HG03108 (cell line): Measurements from ENCODE around the gene MARCHF5.
"Not testable (repeated sequence)": the region's sequence is repeated elsewhere in the genome, so short reads cannot be mapped to it uniquely, and the experiment has no call there.

ENCODE experiments used
- ATAC-seq: cut with Tn5 transposase; IDR thresholded peaks from one replicate; pipeline ENCODE4 v1.9.1; 2021; ENCODE audit warnings: moderate library complexity; ENCODE audit not compliant: unreplicated experiment

The MARCHF5 gene

GRCh38 chr10:92304061-92304460, 13.1 kb downstream of the MARCHF5 start:
- ATAC-seq, result no peak

- no peak for ATAC-seq
Measured at GRCh38 chr10:92305133-92306072, 14.4 kb downstream of the MARCHF5 start.

- no peak for ATAC-seq
Measured at GRCh38 chr10:92309272-92309671, 18.3 kb downstream of the MARCHF5 start.

- ATAC-seq, result no peak
Measured at GRCh38 chr10:92313750-92314149, 22.8 kb downstream of the MARCHF5 start.

GRCh38 chr10:92316610-92317009, 25.6 kb downstream of the MARCHF5 start:
- no peak for ATAC-seq

- ATAC-seq, result no peak
Measured at GRCh38 chr10:92323079-92323478, 32.1 kb downstream of the MARCHF5 start.

- ATAC-seq, result no peak
Measured at GRCh38 chr10:92327445-92328433, 36.8 kb downstream of the MARCHF5 start.

GRCh38 chr10:92328993-92329392, 38.0 kb downstream of the MARCHF5 start:
- ATAC-seq, result no peak

- ATAC-seq, result not testable (repeated sequence)
Measured at GRCh38 chr10:92329927-92330326, 39.0 kb downstream of the MARCHF5 start.

- no peak for ATAC-seq
Measured at GRCh38 chr10:92342796-92343195, 51.8 kb downstream of the MARCHF5 start.

GRCh38 chr10:92345575-92345974, 54.6 kb downstream of the MARCHF5 start:
- ATAC-seq, result not testable (repeated sequence)

- not testable (repeated sequence) for ATAC-seq
Measured at GRCh38 chr10:92347035-92347676, 56.2 kb downstream of the MARCHF5 start.

GRCh38 chr10:92350411-92350810, 59.4 kb downstream of the MARCHF5 start:
- ATAC-seq, result no peak

- no peak for ATAC-seq
Measured at GRCh38 chr10:92354587-92354986, 63.6 kb downstream of the MARCHF5 start.

GRCh38 chr10:92356041-92356440, 65.1 kb downstream of the MARCHF5 start:
- no peak for ATAC-seq

GRCh38 chr10:92363498-92363897, 72.5 kb downstream of the MARCHF5 start:
- no peak for ATAC-seq

GRCh38 chr10:92366412-92367021, 75.5 kb downstream of the MARCHF5 start:
- no peak for ATAC-seq

- ATAC-seq, result no peak
Measured at GRCh38 chr10:92377962-92378361, 87.0 kb downstream of the MARCHF5 start.

GRCh38 chr10:92381543-92381954, 90.6 kb downstream of the MARCHF5 start:
- ATAC-seq, result no peak

GRCh38 chr10:92382631-92383030, 91.7 kb downstream of the MARCHF5 start:
- ATAC-seq, result no peak
